Upper lobe of left lung (tissue), 6 donors: ENCODE data around the gene NOCT. TPM values are rescaled to one million over a fixed set of nuclear protein-coding genes. Genes with fewer than 3 reads are reported as not detected.
"Not testable (repeated sequence)": the region's sequence is repeated elsewhere in the genome, so short reads cannot be mapped to it uniquely, and the experiment has no call there.

ENCODE experiments used
- ATAC-seq, 2 donors: fragments of 200-7000 bp; cut with Tn5 transposase; one replicate each; pipeline ENCODE4 v1.9.1; 2022; ENCODE audit warnings: mild to moderate bottlenecking in 2 of 2, moderate library complexity in 2 of 2; ENCODE audit not compliant: low FRiP score in 2 of 2
- DNase-seq, 2 donors: peaks; one replicate each; pipeline ENCODE4 v3.0.0-alpha.2; 2019 to 2020
- H3K27ac ChIP-seq, 4 donors: fragments of 200-600 bp; sonication (generic); one replicate each; pipeline ENCODE4 v1.5.1; 2016 to 2019
- H3K27me3 ChIP-seq, 4 donors: fragments of 200-600 bp; sonication (generic); one replicate each; pipeline ENCODE4 v1.5.1; 2017 to 2019
- H3K36me3 ChIP-seq, 4 donors: fragments of 200-600 bp; sonication (generic); one replicate each; pipeline ENCODE4 v1.5.1; 2016 to 2019
- H3K4me1 ChIP-seq, 4 donors: fragments of 200-600 bp; sonication (generic); one replicate each; pipeline ENCODE4 v1.5.1; 2018 to 2019
- H3K4me3 ChIP-seq, 4 donors: fragments of 200-600 bp; sonication (generic); one replicate each; pipeline ENCODE4 v1.5.1; 2017 to 2019; ENCODE audit warnings: mild to moderate bottlenecking in 2 of 4, moderate library complexity in 1 of 4
- H3K9me3 ChIP-seq, 4 donors: fragments of 200-600 bp; sonication (generic); one replicate each; pipeline ENCODE4 v1.5.1; 2018 to 2019
- EP300 ChIP-seq, 4 donors: sonication (generic); formaldehyde crosslinking; IDR thresholded peaks; one replicate each; pipeline ENCODE4 v1.5.1; 2017; ENCODE audit warnings: antibody characterized with exemption in 4 of 4, control low read depth in 2 of 4
- POLR2A ChIP-seq, 4 donors: fragments of 450-650 bp; IDR thresholded peaks; one replicate each; pipeline ENCODE4 v1.5.1; 2016 to 2017; ENCODE audit warnings: antibody characterized with exemption in 4 of 4, mild to moderate bottlenecking in 2 of 4
- POLR2AphosphoS5 ChIP-seq, 2 donors: sonication (generic); formaldehyde crosslinking; IDR thresholded peaks; one replicate each; pipeline ENCODE4 v1.5.1; 2017; ENCODE audit warnings: antibody characterized with exemption in 2 of 2
- WGBS, 2 donors: methylation state at CpG; one replicate each; pipeline ENCODE4 v1.1.5; 2017 to 2018; 5-methylcytosine and 5-hydroxymethylcytosine counted together
- total RNA-seq, 6 donors: library from RNA; depleted of rRNA in 4 of 6; stranded (reverse); fragments of >200 nt in 4 of 6; gene quantifications; one replicate each; pipeline versions ENCODE4 v1.1.0 to v1.2.1, GENCODE V29; 2016 to 2021
- TF ChIP-seq, protein P1 (sequence below), 6 experiments: fragments of 450-650 bp in 4 of 6; fragments of 200-600 bp in 2 of 6; sonication (generic) in 2 of 6; IDR thresholded peaks; one replicate each; pipeline ENCODE4 v1.5.1; 2016 to 2019; ENCODE audit warnings: antibody characterized with exemption in 6 of 6
- donor health status: DM: no; HTN: no; CAD: no; lungs with moderate emphysema.
- donor health status: DM: no; HTN: yes; CAD: no; lungs with severe emphysema.

NOCT gene
- total RNA-seq, 6 donors from 2014 or later: 1.9 to 14.3 (median 4.7) TPM

DNA sequence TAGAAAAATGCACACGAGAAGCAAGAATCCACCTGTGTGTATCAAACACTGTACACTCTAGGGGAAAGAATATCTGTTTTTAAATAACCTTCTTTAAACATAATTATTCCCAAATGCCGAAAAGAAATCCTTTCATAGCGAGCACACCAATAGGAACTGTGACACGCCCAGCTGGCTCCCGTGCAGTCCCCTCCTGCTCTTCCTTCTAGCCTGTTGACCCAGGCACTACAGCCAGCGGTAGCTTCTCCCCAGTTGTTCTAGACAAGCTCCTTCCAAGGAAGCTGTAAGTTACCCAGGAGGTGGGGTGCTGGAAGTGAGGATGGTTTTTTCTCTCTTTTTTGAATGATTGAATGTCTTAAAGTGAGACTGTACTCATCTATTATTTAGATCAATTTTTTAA lies 19.5 kb upstream of the NOCT start:
- no peak for TF ChIP-seq POLR2A (IDR thresholded peaks at IDR 0.05)
- TF ChIP-seq POLR2AphosphoS5 (IDR thresholded peaks at IDR 0.05): no peak
- TF ChIP-seq, protein P1, sequence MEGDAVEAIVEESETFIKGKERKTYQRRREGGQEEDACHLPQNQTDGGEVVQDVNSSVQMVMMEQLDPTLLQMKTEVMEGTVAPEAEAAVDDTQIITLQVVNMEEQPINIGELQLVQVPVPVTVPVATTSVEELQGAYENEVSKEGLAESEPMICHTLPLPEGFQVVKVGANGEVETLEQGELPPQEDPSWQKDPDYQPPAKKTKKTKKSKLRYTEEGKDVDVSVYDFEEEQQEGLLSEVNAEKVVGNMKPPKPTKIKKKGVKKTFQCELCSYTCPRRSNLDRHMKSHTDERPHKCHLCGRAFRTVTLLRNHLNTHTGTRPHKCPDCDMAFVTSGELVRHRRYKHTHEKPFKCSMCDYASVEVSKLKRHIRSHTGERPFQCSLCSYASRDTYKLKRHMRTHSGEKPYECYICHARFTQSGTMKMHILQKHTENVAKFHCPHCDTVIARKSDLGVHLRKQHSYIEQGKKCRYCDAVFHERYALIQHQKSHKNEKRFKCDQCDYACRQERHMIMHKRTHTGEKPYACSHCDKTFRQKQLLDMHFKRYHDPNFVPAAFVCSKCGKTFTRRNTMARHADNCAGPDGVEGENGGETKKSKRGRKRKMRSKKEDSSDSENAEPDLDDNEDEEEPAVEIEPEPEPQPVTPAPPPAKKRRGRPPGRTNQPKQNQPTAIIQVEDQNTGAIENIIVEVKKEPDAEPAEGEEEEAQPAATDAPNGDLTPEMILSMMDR (IDR thresholded peaks at IDR 0.05): no peak
- no peak for TF ChIP-seq EP300 (IDR thresholded peaks at IDR 0.05)
- no peaks in the 10 kb centered on the region for H3K27me3 ChIP-seq
- H3K27ac ChIP-seq: no peak overlapping the region
- H3K9me3 ChIP-seq: no peaks in the 10 kb centered on the region
- no peaks in the 10 kb centered on the region for H3K4me1 ChIP-seq
- ATAC-seq: no peak
- H3K36me3 ChIP-seq: no peaks in the 10 kb centered on the region
- H3K4me3 ChIP-seq: no peak overlapping the region
- DNase-seq: no peak
- 77 to 83% methylated on average over 6 of the region's 6 CpGs for WGBS, 2 donors

DNA sequence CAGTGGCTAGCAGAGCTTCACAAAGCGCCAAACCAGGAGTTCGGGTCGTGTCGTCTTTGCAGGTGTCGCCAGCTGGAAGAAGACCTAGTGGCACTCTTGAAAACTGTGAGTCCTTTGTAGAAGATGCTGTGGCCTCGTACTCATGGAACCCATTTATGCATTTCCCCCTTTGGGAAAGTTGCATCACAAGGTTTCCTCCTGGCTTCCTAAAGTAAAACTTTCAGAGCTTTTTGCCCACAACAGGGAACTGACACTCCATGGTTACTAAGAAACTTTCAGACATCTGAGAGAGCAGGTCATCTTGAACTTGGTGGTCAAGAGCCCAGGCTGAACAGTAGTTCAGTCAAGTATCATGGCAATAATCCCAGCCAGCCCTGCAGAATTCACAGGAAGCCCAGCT lies 15.9 kb upstream of the NOCT start:
- no peak for DNase-seq
- no peak overlapping the region for H3K4me3 ChIP-seq
- no peak overlapping the region for H3K27ac ChIP-seq
- 85 to 86% methylated on average over 6 of the region's 6 CpGs for WGBS, 2 donors
- no peaks in the 10 kb centered on the region for H3K27me3 ChIP-seq
- no peaks in the 10 kb centered on the region for H3K9me3 ChIP-seq
- no peak for TF ChIP-seq POLR2AphosphoS5 (IDR thresholded peaks at IDR 0.05)
- TF ChIP-seq POLR2A (IDR thresholded peaks at IDR 0.05): no peak
- no peak for TF ChIP-seq EP300 (IDR thresholded peaks at IDR 0.05)
- TF ChIP-seq, protein P1 (IDR thresholded peaks at IDR 0.05): no peak
- no peak for ATAC-seq
- H3K4me1 ChIP-seq: no peaks in the 10 kb centered on the region
- H3K36me3 ChIP-seq: no peaks in the 10 kb centered on the region

DNA sequence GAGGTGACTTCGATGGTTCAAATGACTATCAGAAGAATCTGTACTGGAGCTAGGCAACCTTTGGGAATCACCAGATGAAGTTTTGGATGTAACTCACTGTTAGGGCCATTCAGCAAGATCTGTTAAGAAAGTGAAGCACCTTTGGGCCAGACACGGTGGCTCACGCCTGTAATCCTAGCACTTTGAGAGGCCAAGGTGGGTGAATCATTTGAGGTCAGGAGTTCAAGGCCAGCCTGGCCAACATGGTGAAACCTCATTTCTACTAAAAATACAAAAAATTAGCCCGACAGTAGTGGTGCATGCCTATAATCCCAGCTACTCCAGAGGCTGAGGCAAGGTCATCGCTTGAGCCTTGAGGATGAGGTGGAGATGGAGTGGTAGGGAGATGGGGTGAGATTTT lies 15.4 kb upstream of the NOCT start:
- not testable (repeated sequence) for ATAC-seq, H3K36me3 ChIP-seq, DNase-seq, H3K9me3 ChIP-seq, H3K27me3 ChIP-seq, H3K4me1 ChIP-seq, H3K27ac ChIP-seq, H3K4me3 ChIP-seq
- WGBS, 2 donors: 88 to 89% methylated on average over 5 of the region's 5 CpGs

DNA sequence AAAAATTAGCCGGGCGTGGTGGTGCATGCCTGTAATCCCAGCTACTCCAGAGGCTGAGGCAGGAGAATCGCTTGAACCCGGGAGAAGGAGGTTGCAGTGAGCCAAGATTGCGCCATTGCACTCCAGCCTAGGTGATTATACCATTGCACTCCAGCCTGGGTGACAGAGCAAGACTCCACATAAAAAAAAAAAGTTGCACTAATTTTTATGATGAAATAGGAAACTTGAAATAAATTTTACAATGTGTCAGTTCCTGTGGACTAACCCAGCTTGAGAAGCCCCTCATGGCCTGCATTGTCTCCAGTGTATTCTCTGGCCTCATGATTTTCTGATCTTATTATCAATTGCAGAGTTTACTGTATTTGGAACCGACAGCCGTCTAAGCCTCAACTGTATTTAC lies 14.2 kb upstream of the NOCT start:
- H3K4me1 ChIP-seq, ATAC-seq, H3K4me3 ChIP-seq, H3K27me3 ChIP-seq, H3K36me3 ChIP-seq, H3K27ac ChIP-seq, DNase-seq, H3K9me3 ChIP-seq: not testable (repeated sequence)
- WGBS, 2 donors: 76 to 80% methylated on average over 7 of the region's 7 CpGs

DNA sequence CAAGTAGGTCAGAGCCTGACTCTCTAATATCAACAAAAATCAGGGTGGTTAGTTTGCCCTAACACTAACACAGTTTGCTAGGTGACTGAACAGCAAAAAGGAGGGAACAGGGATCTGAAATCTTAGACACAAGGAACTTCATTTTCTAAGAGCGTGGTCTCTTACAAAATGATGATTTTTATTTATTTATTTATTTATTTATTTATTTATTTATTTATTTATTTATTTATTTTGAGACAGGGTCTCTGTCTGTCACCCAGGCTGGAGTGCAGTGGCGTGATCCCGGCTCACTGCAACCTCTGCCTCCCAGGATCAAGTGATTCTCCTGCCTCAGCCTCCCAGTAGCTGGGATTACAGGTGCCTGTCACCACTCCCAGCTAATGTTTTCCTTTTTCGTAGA lies 11.9 kb upstream of the NOCT start:
- not testable (repeated sequence) for H3K27me3 ChIP-seq, H3K36me3 ChIP-seq, H3K4me3 ChIP-seq, ATAC-seq, H3K4me1 ChIP-seq, H3K27ac ChIP-seq, H3K9me3 ChIP-seq, DNase-seq
- 92 to 94% methylated on average over 4 of the region's 4 CpGs for WGBS, 2 donors

DNA sequence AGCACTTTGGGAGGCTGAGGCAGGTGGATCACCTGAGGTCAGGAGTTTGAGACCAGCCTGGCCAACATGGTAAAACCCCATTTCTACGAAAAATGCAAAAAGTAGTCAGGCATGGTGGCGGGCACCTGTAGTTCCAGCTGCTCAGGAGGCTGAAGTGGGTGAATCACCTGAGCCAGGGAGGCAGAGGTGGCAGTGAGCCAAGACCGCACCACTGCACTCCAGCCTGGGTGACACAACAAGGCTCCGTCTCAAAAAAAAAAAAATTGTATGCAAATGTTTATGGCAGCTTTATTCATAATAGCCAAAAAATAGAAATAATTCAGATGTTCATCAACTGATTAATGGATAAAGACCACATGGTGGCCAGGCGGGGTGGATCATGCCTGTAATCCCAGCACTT lies 9.8 kb upstream of the NOCT start:
- Histone ChIP-seq H3K27ac (no peak overlapping the region), H3K4me1 (no peaks in the 10 kb centered on the region), H3K4me3 (no peak overlapping the region), H3K36me3 (no peaks in the 10 kb centered on the region), H3K27me3 (no peaks in the 10 kb centered on the region), H3K9me3 (peaks cover 0 to 5% (median 0%) of the 10 kb centered on the region in 4 donors)
- 93% methylated on average over 5 of the region's 5 CpGs for WGBS, 2 donors
- TF ChIP-seq EP300 (IDR thresholded peaks at IDR 0.05) (no peak), POLR2AphosphoS5 (IDR thresholded peaks at IDR 0.05) (no peak), POLR2A (IDR thresholded peaks at IDR 0.05) (no peak)
- TF ChIP-seq, protein P1 (IDR thresholded peaks at IDR 0.05): no peak
- ATAC-seq (no peak), DNase-seq (no peak)
